Kidney (tissue), 14 donors: ENCODE results near the gene CACNA1H. TPM values are rescaled to one million over a fixed set of nuclear protein-coding genes. Genes with fewer than 3 reads are reported as not detected.

ENCODE experiments used
- DNase-seq, 5 donors: peaks; one replicate each; pipeline ENCODE4 v3.0.0-alpha.2; 2013 to 2020
- FAIRE-seq: peaks from 2 replicates; lab custom pipeline; 2012; peaks lifted over from hg19 to GRCh38; lab: Jason Lieb, UNC
- H3K27ac ChIP-seq, 2 donors: one replicate each; pipeline ENCODE4 v1.7.0; 2013; ENCODE audit warnings: low read depth in 2 of 2, low read length in 2 of 2, inconsistent platforms in 1 of 2
- H3K27me3 ChIP-seq: one replicate; pipeline ENCODE4 v1.7.1; 2013; ENCODE audit warnings: low read length, inconsistent platforms; ENCODE audit not compliant: control insufficient read depth, insufficient read depth
- H3K36me3 ChIP-seq, 3 donors: one replicate each; pipeline versions ENCODE4 v1.7.0 to v1.7.1; 2013; ENCODE audit warnings: low read length in 3 of 3, control low read depth in 1 of 3, inconsistent platforms in 1 of 3; ENCODE audit not compliant: insufficient read depth in 3 of 3, control insufficient read depth in 2 of 3
- H3K4me1 ChIP-seq, 3 donors: one replicate each; pipeline versions ENCODE4 v1.7.0 to v1.7.1; 2013; ENCODE audit warnings: low read length in 3 of 3, inconsistent platforms in 1 of 3, low read depth in 1 of 3; ENCODE audit not compliant: control insufficient read depth in 2 of 3, insufficient read depth in 2 of 3
- H3K4me3 ChIP-seq, 3 donors: one replicate each; pipeline versions ENCODE4 v1.7.0 to v1.8.1; 2013; ENCODE audit warnings: low read length in 3 of 3, control low read depth in 1 of 3, inconsistent platforms in 1 of 3
- H3K9ac ChIP-seq, 3 donors: one replicate each; pipeline versions ENCODE4 v1.7.0 to v1.7.1; 2013; ENCODE audit warnings: low read length in 3 of 3, control low read depth in 1 of 3, inconsistent platforms in 1 of 3
- H3K9me3 ChIP-seq, 3 donors: one replicate each; pipeline versions ENCODE4 v1.7.0 to v1.7.1; 2013; ENCODE audit warnings: low read length in 3 of 3, control low read depth in 1 of 3, inconsistent platforms in 1 of 3; ENCODE audit not compliant: control insufficient read depth in 2 of 3, insufficient read depth in 1 of 3
- intact Hi-C: fragments of 100-400 bp; cut with DNase I; formaldehyde crosslinking; loops from one replicate; pipeline ENCODE4 v1.11.1; 2022
- polyA plus RNA-seq: library from polyadenylated mRNA; stranded (reverse); fragments of 350-450 nt; fragmentation: Illumina TruSeq; extraction: RNeasy Lipid Tissue Mini Kit (QIAGEN cat#74804); gene quantifications from one replicate; pipeline ENCODE4 v1.2.3, GENCODE V29; 2014; ENCODE audit warnings: low read depth, low replicate concordance; ENCODE audit not compliant: insufficient read depth
- total RNA-seq: library from RNA; stranded (reverse); fragmentation: NEBNext Ultra II Directional; extraction: Animal tissue kit (Norgen Biotek cat#: 25700); gene quantifications from one replicate; pipeline ENCODE4 v1.2.1, GENCODE V29; 2021
- TF ChIP-seq, protein P1 (sequence below): IDR thresholded peaks from 3 replicates; pipeline ENCODE4 v1.5.1; 2012; ENCODE audit warnings: mild to moderate bottlenecking, moderate library complexity, borderline replicate concordance; ENCODE audit not compliant: insufficient read depth; ENCODE audit errors: extremely low read depth
- donor health status: control.
- donor health status: control.
- donor health status: control.
- donor health status: control.
- donor health status: control.
- donor health status: DM: yes; HTN: yes; CAD: no.
- donor health status: Normal renal cell carcinoma (clear cell type).

CACNA1H gene
- total and polyA plus RNA-seq, 2 donors from 2014 or later, result 6.4 to 20.6 TPM

DNA sequence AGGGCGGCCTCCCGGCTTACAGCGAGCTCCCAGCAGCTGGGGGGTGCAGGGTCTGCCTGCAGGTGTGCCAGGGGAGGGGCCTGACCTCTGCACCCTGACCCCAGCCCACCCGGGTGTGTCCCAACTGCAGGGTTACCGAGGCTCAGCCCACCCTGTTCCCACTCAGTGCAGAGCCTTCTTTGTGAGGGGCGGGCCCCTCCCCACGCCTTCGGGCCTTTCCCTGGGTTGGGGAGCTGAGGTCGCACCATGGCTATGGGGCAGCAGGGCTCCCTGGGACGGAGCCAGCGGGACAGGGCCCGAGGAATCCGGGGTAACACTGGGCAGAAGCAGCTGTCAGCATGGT, 17.1 kb downstream of the CACNA1H start:
- peaks cover 0 to 2% (median 0%) of the 10 kb centered on the region in 3 donors for H3K4me1 ChIP-seq
- TF ChIP-seq, protein P1, sequence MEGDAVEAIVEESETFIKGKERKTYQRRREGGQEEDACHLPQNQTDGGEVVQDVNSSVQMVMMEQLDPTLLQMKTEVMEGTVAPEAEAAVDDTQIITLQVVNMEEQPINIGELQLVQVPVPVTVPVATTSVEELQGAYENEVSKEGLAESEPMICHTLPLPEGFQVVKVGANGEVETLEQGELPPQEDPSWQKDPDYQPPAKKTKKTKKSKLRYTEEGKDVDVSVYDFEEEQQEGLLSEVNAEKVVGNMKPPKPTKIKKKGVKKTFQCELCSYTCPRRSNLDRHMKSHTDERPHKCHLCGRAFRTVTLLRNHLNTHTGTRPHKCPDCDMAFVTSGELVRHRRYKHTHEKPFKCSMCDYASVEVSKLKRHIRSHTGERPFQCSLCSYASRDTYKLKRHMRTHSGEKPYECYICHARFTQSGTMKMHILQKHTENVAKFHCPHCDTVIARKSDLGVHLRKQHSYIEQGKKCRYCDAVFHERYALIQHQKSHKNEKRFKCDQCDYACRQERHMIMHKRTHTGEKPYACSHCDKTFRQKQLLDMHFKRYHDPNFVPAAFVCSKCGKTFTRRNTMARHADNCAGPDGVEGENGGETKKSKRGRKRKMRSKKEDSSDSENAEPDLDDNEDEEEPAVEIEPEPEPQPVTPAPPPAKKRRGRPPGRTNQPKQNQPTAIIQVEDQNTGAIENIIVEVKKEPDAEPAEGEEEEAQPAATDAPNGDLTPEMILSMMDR, result no peak
- no peak for FAIRE-seq
- H3K9ac ChIP-seq, result no peak overlapping the region
- no peak overlapping the region for H3K27ac ChIP-seq
- no peak for DNase-seq
- no peaks in the 10 kb centered on the region for H3K9me3 ChIP-seq
- intact Hi-C loops, result no loop called here
- H3K27me3 ChIP-seq, result no peaks in the 10 kb centered on the region
- H3K4me3 ChIP-seq, result no peak overlapping the region
- no peaks in the 10 kb centered on the region for H3K36me3 ChIP-seq

DNA sequence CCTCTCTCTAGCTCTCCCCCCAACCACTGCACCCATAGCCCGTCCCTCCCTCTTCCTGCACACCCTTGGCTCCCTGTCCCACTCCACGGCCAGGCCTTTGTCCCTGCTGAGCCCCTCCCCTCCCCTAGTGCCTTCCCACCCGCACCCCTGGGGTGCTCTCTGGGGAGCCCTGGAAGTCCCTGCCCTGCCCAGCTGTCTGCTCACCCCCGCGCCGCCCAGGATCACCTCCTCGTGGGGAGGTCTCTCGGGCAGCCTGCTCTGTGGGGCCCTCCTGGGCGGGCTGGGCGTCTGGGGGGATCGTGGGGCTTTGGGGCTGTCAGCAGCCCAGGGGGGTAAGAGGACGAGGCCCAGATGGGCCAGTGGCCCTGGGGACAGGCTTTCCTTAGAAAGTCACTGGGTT, 18.1 kb downstream of the CACNA1H start:
- no peak for FAIRE-seq
- TF ChIP-seq, protein P1, result no peak
- no peak for DNase-seq
- Histone ChIP-seq H3K9me3 (no peaks in the 10 kb centered on the region), H3K4me3 (no peak overlapping the region), H3K27me3 (no peaks in the 10 kb centered on the region), H3K27ac (no peak overlapping the region), H3K9ac (no peak overlapping the region), H3K36me3 (no peaks in the 10 kb centered on the region), H3K4me1 (peaks cover 0 to 2% (median 0%) of the 10 kb centered on the region in 3 donors)
- intact Hi-C loops, result no loop called here

DNA sequence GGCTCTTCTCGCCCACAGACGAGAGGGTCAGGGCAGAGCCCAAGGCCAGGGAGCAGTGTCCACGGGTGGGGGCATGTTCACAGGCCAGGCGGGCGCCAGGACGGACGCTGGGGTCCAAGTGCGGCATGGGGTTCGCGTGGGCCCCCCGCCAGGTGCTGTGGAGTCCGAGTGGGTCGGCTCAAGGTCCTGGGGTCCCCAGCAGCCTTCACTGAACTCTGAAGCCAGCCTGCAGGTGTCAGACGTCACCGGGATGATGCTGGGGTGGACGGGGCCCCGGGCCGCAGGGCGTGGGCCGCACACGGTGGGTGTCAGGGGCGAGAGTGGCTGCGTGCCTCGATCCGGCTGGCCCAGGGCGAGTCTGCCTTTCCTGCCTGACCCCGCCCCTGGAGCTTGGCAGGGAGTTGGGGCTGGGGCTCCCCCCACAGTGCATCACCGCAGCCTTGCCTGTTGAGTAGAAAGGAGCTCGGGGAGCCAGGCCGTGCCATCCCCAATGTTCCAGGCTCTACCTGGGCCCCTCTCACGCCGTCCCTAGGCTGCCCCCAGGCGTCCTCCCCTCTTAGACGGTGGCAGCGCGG, 19.0 kb downstream of the CACNA1H start:
- H3K4me3 ChIP-seq, result no peak overlapping the region
- H3K27ac ChIP-seq, result no peak overlapping the region
- intact Hi-C loops, result no loop called here
- H3K27me3 ChIP-seq, result no peaks in the 10 kb centered on the region
- H3K4me1 ChIP-seq, result peaks cover 0 to 2% (median 0%) of the 10 kb centered on the region in 3 donors
- FAIRE-seq (no peak), DNase-seq (no peak)
- H3K9ac ChIP-seq, result no peak overlapping the region
- H3K36me3 ChIP-seq, result no peaks in the 10 kb centered on the region
- TF ChIP-seq, protein P1, result no peak
- H3K9me3 ChIP-seq, result no peaks in the 10 kb centered on the region

DNA sequence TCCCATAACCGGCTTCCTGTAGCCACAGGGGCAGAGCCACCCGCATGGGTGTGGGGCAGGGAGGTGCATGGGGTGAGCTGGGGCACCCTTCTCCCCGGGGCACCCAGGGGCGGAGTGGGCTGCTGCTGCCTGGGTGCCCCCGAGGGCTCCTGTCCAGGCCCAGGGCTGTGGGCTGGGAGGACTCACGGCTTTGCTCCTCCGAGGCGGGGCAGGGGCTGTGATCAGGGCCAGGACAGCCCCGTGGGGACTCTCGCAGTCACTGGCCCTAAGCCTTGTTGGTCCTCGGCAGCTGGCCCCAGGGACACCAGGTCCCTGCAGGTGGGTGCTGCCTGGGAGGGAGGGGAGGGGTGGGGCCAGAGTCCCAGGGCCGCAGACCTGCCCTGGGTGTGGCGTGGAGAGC, 19.7 kb downstream of the CACNA1H start:
- Histone ChIP-seq H3K4me1 (no peaks in the 10 kb centered on the region), H3K9ac (no peak overlapping the region), H3K27ac (no peak overlapping the region), H3K36me3 (no peaks in the 10 kb centered on the region), H3K9me3 (no peaks in the 10 kb centered on the region), H3K4me3 (no peak overlapping the region), H3K27me3 (no peaks in the 10 kb centered on the region)
- TF ChIP-seq, protein P1, result no peak
- DNase-seq (no peak), FAIRE-seq (no peak)
- intact Hi-C loops, result no loop called here
